Stimulated activated CD8-positive, alpha-beta memory T cell treated with anti-CD3 and anti-CD28 coated beads, Interleukin-7, amount 100 ng/mL, for 48 hours (primary cell): ENCODE results near the gene OR10A4.
"Not testable (repeated sequence)": the region's sequence is repeated elsewhere in the genome, so short reads cannot be mapped to it uniquely, and the experiment has no call there.

Experiments used
- DNase-seq, 2 donors: peaks; one replicate each; pipeline ENCODE4 v3.0.0-alpha.2; 2020; ENCODE audit warnings: low read depth in 1 of 2; ENCODE audit errors: extremely low read depth in 1 of 2

OR10A4 gene

GRCh38 chr11:6876325-6876724 is at the start of gene OR10A4:
Gene OR10A4 (plus strand): TSS chr11:6876625. CDS start chr11:6876648, 23 bp downstream.
- no peak for DNase-seq

- no peak for DNase-seq
Observed at GRCh38 chr11:6828103-6828502, 48.3 kb upstream of the OR10A4 start.

DNA sequence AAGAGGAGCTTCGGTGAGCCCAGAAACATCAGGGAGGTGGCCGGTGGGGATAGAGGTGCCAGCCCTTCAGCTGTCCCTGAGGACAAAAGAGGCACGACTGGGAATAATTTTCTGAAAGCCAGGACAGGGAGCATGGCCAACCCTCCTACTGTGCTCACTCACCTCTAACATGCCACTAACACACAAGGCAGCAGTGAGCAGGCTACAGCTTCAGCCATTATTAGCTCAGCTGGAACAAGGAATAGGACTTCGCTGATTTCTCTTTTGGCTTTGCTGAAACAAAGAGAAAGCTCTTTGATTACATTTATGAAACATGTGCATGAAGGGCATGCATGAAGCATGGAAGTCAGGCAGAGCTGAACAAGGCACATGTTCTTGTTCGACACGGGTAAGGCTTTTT is 43.1 kb upstream of the OR10A4 start:
- DNase-seq = no peak

GRCh38 chr11:6834021-6834420 is 42.4 kb upstream of the OR10A4 start:
- no peak for DNase-seq

GRCh38 chr11:6841694-6842093 is 34.7 kb upstream of the OR10A4 start:
- no peak for DNase-seq

DNA sequence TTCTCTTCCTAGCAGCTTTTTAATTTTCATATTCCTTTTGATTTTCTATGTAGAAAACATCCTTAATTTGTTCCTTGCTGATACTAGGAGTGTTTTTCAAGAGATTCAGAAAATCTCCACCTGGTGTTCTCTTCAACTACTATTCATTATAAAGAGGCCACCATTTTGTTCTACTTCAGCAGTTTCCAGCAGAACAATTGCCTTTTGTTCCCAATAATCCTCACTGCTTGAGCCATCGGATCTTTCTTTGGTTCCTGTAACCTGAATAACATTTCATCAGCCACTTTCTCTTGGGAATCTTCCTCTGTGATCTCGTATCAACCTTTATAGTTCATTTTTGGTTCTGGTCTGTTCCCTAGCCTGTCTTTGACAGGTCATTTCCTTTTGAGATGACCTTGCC is 32.8 kb upstream of the OR10A4 start:
- DNase-seq = no peak

DNA sequence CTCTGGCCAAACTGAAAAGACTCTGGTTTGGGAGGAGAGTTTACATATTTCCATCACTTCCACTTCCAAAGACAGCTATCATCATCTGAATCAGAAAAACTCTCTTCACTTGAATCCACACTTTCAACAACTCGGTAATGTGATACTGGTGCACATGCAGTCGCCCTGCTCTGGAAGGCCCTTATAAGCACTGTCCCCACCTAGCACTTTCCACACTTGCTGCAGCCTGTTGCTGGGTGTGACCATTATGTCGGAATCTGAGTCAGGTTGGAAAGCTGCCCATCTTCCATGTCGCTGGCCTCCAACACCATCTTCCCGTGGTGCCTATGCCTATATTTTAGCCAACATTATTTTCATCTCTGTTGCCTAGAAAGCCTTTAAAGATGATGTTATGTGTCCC is 32.1 kb upstream of the OR10A4 start:
- no peak for DNase-seq

DNA sequence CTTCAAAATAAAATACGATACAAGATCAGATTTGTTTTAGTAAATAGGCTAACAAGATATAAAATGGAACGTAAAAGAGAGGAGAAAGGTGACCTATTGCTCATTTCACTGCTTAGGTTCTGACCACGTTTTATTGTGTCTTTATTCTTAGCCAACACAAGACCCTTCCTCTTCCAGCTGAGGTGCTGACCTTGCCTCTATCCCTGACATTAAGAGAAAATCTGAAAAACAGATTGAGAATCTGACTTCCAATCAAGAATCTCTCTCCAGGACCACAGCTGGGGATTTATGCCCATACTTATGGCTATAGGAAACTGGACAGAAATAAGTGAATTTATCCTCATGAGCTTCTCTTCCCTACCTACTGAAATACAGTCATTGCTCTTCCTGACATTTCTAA is 31.0 kb upstream of the OR10A4 start, which contains the start of gene OR10A5:
OR10A5 (plus strand) TSS at position 301 of the 400 bp plus-strand sequence; CDS start at position 301, 0 bp downstream.
- DNase-seq = no peak

GRCh38 chr11:6850526-6850925 is 25.9 kb upstream of the OR10A4 start:
- no peak for DNase-seq

- not testable (repeated sequence) for DNase-seq
Observed at GRCh38 chr11:6854801-6855200, 21.6 kb upstream of the OR10A4 start.

- no peak for DNase-seq
Observed at GRCh38 chr11:6855971-6856541, 20.4 kb upstream of the OR10A4 start.

DNA sequence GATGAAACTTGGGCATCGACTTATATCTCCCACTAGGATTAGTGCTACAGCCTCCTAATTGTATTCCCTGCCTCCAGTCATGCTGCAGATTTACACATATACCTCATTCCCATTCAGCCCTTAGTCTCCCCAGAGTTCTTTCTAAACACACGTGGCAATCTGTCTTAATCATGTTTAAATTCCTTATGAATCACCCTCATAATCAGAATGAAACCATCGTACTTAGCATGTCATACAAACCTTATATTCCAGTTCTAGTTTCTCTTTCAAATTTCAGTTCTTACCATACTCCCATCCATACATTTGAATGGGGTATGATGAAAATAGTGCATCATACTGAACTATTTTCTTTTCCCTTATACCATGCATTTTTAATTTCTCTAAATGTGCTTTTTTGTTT is 19.6 kb upstream of the OR10A4 start:
- no peak for DNase-seq

DNA sequence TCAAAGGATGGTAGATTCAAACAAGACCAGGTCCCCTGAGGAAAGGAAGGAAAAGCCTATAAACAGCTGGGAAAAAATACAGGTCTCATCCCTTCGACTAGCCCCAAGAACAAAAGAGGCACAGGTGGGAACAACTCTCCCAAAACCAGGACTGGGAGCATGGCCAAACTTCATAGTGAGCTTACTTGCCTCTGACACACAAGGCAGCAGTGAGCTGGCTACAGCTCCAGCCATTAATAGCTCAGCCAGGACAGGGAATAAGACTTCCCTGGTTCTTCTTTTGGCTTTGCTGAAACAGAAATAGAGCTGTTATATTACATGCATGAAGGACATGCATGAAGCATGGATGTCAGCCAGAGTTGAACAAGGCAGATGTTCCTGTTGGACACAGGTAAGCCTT is 13.5 kb upstream of the OR10A4 start, which contains the start of gene OR10A2:
OR10A2 (plus strand) TSS at position 97 of the 400 bp plus-strand sequence. CDS start 6,698 bp downstream, outside the sequence.
- DNase-seq = no peak

GRCh38 chr11:6864438-6864837 is 12.0 kb upstream of the OR10A4 start:
- no peak for DNase-seq

GRCh38 chr11:6871278-6871677 is 5.1 kb upstream of the OR10A4 start:
- no peak for DNase-seq

DNA sequence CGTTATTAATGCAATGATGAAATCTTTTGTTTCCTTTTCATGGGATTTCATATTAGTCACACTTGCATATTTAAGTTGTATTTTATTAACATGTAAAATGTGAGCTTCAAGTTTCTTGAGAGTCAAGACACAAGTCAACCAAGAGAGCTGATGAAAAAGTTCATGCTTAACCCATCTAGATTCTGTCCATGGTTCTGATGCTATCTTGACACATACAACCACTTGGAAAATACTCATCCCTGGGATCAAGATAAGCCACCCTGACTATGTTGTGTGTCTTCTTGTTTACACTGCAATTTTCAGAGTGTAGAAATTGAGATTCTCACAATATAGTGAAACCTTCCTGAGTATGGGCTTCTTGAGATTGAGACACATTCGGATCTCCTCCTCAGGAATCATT is 664 bp upstream of the OR10A4 start:
- no peak for DNase-seq

DNA sequence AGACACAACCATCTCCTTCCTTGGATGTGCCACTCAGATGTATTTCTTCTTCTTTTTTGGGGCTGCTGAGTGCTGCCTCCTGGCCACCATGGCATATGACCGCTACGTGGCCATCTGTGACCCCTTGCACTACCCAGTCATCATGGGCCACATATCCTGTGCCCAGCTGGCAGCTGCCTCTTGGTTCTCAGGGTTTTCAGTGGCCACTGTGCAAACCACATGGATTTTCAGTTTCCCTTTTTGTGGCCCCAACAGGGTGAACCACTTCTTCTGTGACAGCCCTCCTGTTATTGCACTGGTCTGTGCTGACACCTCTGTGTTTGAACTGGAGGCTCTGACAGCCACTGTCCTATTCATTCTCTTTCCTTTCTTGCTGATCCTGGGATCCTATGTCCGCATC is 489 bp downstream of the OR10A4 start:
- DNase-seq = no peak

DNA sequence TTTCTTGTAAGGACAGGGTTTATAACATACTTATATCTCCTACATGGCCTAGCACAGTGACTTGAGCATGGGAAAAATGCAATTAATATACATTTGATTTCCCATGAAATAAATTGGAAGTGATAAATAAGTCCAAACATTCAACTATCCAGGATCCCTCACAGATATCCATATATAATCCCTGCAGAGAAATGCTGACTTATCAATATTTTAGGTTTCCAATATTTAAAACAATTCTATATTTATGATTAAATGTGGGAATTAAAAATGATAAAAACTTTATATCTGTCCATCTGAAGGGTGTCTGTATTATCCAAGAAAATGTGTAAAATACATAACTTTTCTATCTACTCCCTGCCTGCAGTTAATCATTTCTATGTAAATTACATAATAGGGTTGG is 6.3 kb downstream of the OR10A4 start:
- no peak for DNase-seq

DNA sequence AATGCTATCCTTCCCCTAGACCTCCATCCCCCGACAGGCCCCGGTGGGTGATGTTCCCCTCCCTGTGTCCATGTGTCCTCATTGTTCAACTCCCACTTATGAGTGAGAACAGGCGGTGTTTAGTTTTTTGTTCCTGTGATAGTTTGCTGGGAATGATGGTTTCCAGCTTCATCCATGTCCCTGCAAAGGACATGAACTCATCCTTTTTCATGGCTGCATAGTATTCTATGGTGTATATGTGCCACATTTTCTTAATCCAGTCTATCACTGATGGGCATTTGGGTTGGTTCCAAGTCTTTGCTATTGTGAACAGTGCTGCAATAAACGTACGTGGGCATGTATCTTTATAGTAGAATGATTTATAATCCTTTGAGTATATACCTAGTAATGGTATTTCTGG is 11.3 kb downstream of the OR10A4 start:
- DNase-seq = not testable (repeated sequence)

DNA sequence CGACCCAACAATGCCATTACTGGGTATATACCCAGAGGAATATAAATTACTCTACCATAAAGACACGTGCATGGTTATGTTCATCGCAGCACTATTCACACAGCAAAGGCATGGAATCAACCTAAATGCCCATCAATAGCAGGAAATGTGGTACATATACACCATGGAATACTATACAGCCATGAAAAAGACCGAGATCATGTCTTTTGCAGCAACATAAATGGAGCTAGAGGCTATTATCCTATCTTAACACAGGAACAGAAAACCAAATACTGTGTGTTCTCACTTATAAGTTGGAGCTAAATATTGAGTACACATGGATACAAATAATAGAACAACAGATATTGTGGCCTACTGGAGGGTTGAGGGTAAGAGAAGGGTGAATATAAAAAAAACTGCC is 12.4 kb downstream of the OR10A4 start:
- no peak for DNase-seq

GRCh38 chr11:6889835-6890234 is 13.4 kb downstream of the OR10A4 start:
- DNase-seq = no peak

DNA sequence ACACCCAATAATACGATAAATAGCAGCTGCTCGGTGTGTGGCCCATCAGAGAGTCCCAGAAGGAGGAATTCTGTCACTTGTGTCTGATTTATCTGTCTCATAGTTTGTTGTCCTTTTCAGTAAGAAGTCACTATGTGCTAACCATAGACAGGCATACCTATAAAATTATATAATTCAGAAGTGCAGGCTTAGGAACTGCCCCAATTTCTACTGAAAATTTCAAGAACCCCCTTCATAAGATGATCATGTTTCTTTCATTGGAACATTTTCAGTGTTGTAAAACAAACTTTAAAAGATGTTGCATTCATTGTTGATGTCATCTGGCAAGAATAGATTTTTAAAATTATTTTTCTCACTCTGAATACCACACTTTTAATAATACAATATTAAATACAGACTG is 16.0 kb downstream of the OR10A4 start, which contains the start of gene OR2D2:
OR2D2 (minus strand) TSS at position 101 of the 400 bp plus-strand sequence; CDS start at position 101, 0 bp downstream.
- no peak for DNase-seq

- DNase-seq = no peak
Observed at GRCh38 chr11:6894097-6894496, 17.7 kb downstream of the OR10A4 start.
